PC-3 (cell line): ENCODE data around the gene CYB5R4. TPM values are rescaled to one million over a fixed set of nuclear protein-coding genes. Genes with fewer than 3 reads are reported as not detected.

ENCODE experiments used
- ATAC-seq: fragments of 200-7000 bp; cut with Tn5 transposase; 2 replicates; pipeline ENCODE4 v1.9.1; 2020; ENCODE audit warnings: mild to moderate bottlenecking, moderate library complexity
- BruUV-seq: library from RNA; stranded (reverse); fragments of 400-500 nt; replicated peaks from 2 replicates; lab custom pipeline; 2021; lab: Mats Ljungman, UMichigan
- CTCF ChIA-PET: fragments of 300-600 bp; sonication (Branson Sonifier 250); formaldehyde crosslinking; loops from one replicate; lab custom pipeline; 2022; ENCODE audit warnings: antibody characterized with exemption; lab: Charles Lee
- POLR2A ChIA-PET: fragments of 300-600 bp; sonication (Branson Sonifier 250); formaldehyde crosslinking; loops from one replicate; lab custom pipeline; 2022; ENCODE audit warnings: antibody characterized with exemption; ENCODE audit not compliant: unreplicated experiment; lab: Charles Lee
- DNase-seq: peaks from one replicate; pipeline ENCODE4 v3.0.0-alpha.2; 2015
- H2AFZ ChIP-seq: fragments of 300-600 bp; sonication (generic); 2 replicates; pipeline ENCODE4 v1.6.0; 2016; ENCODE audit warnings: antibody characterized with exemption, low read length
- H3F3A ChIP-seq: fragments of 300-600 bp; sonication (generic); one replicate; pipeline ENCODE4 v1.6.0; 2017; ENCODE audit warnings: antibody characterized with exemption, low read length, control low read depth, mild to moderate bottlenecking; ENCODE audit not compliant: unreplicated experiment
- H3K27ac ChIP-seq: fragments of 300-600 bp; sonication (generic); 2 replicates; pipeline ENCODE4 v1.5.1; 2016; ENCODE audit warnings: mild to moderate bottlenecking, low read length
- H3K27me3 ChIP-seq: fragments of 300-600 bp; sonication (generic); 2 replicates; pipeline ENCODE4 v1.6.1; 2016; ENCODE audit warnings: low read length, mixed read lengths
- H3K36me3 ChIP-seq: fragments of 300-600 bp; sonication (generic); 2 replicates; pipeline ENCODE4 v1.6.1; 2016; ENCODE audit warnings: low read depth, mixed run types, low read length, mixed read lengths
- H3K4me1 ChIP-seq: fragments of 300-600 bp; sonication (generic); 2 replicates; pipeline ENCODE4 v1.5.1; 2016; ENCODE audit warnings: low read length; ENCODE audit not compliant: insufficient read depth
- H3K4me2 ChIP-seq: fragments of 300-600 bp; sonication (generic); 2 replicates; pipeline ENCODE4 v1.6.0; 2016; ENCODE audit warnings: low read length
- H3K4me3 ChIP-seq: fragments of 300-600 bp; sonication (generic); 2 replicates; pipeline ENCODE4 v1.5.1; 2016; ENCODE audit warnings: mild to moderate bottlenecking, low read length, mixed read lengths
- H3K79me2 ChIP-seq: fragments of 300-600 bp; sonication (generic); 2 replicates; pipeline ENCODE4 v1.6.1; 2017; ENCODE audit warnings: low read length, mixed read lengths
- H3K9ac ChIP-seq: fragments of 300-600 bp; sonication (generic); 2 replicates; pipeline ENCODE4 v1.6.0; 2016; ENCODE audit warnings: mild to moderate bottlenecking, low read length
- H3K9me2 ChIP-seq: fragments of 300-600 bp; sonication (generic); replicated peaks from 2 replicates; pipeline ENCODE4 v1.6.1; 2016; ENCODE audit warnings: mixed run types, low read length, mixed read lengths
- H3K9me3 ChIP-seq: fragments of 300-600 bp; sonication (generic); 2 replicates; pipeline ENCODE4 v1.6.1; 2016; ENCODE audit warnings: low read length, mixed read lengths
- H4K20me1 ChIP-seq: fragments of 300-600 bp; sonication (generic); 2 replicates; pipeline ENCODE4 v1.6.1; 2016; ENCODE audit warnings: low read length, mixed read lengths
- CTCF ChIP-seq: fragments of 300-600 bp; sonication (generic); conservative IDR thresholded peaks from 2 replicates; pipeline ENCODE4 v1.5.1; 2017; ENCODE audit warnings: antibody characterized with exemption, low read depth, mild to moderate bottlenecking, low read length
- EZH2 ChIP-seq: fragments of 300-600 bp; sonication (generic); IDR thresholded peaks from one replicate; pipeline ENCODE4 v1.6.1; 2017; ENCODE audit warnings: antibody characterized with exemption, mild to moderate bottlenecking, low read length; ENCODE audit not compliant: unreplicated experiment
- EZH2phosphoT487 ChIP-seq: fragments of 300-600 bp; sonication (generic); IDR thresholded peaks from 2 replicates; pipeline ENCODE4 v1.6.1; 2018; ENCODE audit warnings: mild to moderate bottlenecking, antibody characterized with exemption, low read length, borderline replicate concordance
- intact Hi-C: fragments of 100-400 bp; cut with micrococcal nuclease; formaldehyde crosslinking; loops from 2 replicates; pipeline ENCODE4 v1.9.0; 2023
- total RNA-seq: library from RNA; depleted of rRNA; stranded (reverse); fragments of >200 nt; gene quantifications from 2 replicates; pipeline ENCODE4 v1.2.3, GENCODE V29; 2014

Gene CYB5R4
- total RNA-seq, 1 experiment from 2014 or later: 5.6 TPM

GRCh38 chr6:83985308-83985713, 125.8 kb downstream of the CYB5R4 start:
- Histone ChIP-seq H4K20me1 (no peaks in the 10 kb centered on the region), H2AFZ (no peak overlapping the region), H3K27ac (no peak overlapping the region), H3F3A (peaks cover 4% of the 10 kb centered on the region), H3K79me2 (no peaks in the 10 kb centered on the region), H3K4me3 (no peak overlapping the region), H3K27me3 (no peaks in the 10 kb centered on the region), H3K4me2 (no peak overlapping the region), H3K4me1 (peaks cover 14% of the 10 kb centered on the region), H3K36me3 (no peaks in the 10 kb centered on the region), H3K9me2 (no peaks in the 10 kb centered on the region), H3K9me3 (no peaks in the 10 kb centered on the region), H3K9ac (no peak overlapping the region)
- ChIA-PET CTCF (no interaction called here), POLR2A (no interaction called here)
- DNase-seq (no peak), ATAC-seq (no peak)
- BruUV-seq: no TSS peak
- no peak for TF ChIP-seq EZH2phosphoT487
- TF ChIP-seq EZH2: no peak
- no peak for TF ChIP-seq CTCF
- intact Hi-C loops: no loop called here

GRCh38 chr6:83985715-83986114, 126.2 kb downstream of the CYB5R4 start:
- no TSS peak for BruUV-seq
- ChIA-PET POLR2A (no interaction called here), CTCF (no interaction called here)
- ATAC-seq (no peak), DNase-seq (no peak)
- Histone ChIP-seq H2AFZ (no peak overlapping the region), H3F3A (peaks cover 4% of the 10 kb centered on the region), H3K27me3 (no peaks in the 10 kb centered on the region), H4K20me1 (no peaks in the 10 kb centered on the region), H3K9me3 (no peaks in the 10 kb centered on the region), H3K4me3 (no peak overlapping the region), H3K4me1 (peaks cover 14% of the 10 kb centered on the region), H3K27ac (no peak overlapping the region), H3K79me2 (no peaks in the 10 kb centered on the region), H3K9ac (no peak overlapping the region), H3K9me2 (no peaks in the 10 kb centered on the region), H3K4me2 (no peak overlapping the region), H3K36me3 (no peaks in the 10 kb centered on the region)
- TF ChIP-seq EZH2phosphoT487 (no peak), CTCF (no peak), EZH2 (no peak)
- intact Hi-C loops: no loop called here

GRCh38 chr6:83998021-83998584, 138.6 kb downstream of the CYB5R4 start:
- Histone ChIP-seq H3K27me3 (no peaks in the 10 kb centered on the region), H3K4me3 (no peak overlapping the region), H3K4me2 (no peak overlapping the region), H4K20me1 (no peaks in the 10 kb centered on the region), H2AFZ (no peak overlapping the region), H3F3A (no peaks in the 10 kb centered on the region), H3K36me3 (no peaks in the 10 kb centered on the region), H3K9me2 (no peaks in the 10 kb centered on the region), H3K4me1 (no peaks in the 10 kb centered on the region), H3K27ac (no peak overlapping the region), H3K9me3 (no peaks in the 10 kb centered on the region), H3K9ac (no peak overlapping the region), H3K79me2 (no peaks in the 10 kb centered on the region)
- intact Hi-C loops: no loop called here
- no peak for DNase-seq
- BruUV-seq: no TSS peak
- ChIA-PET CTCF (no interaction called here), POLR2A (no interaction called here)
- ATAC-seq: no peak
- TF ChIP-seq CTCF: no peak
- TF ChIP-seq EZH2: no peak
- TF ChIP-seq EZH2phosphoT487: no peak
